CD4-positive, alpha-beta T cell treated with Interleukin-10 for 1 hour (primary cell): ENCODE results near the gene SLC12A6.
"Not testable (repeated sequence)": the region's sequence is repeated elsewhere in the genome, so short reads cannot be mapped to it uniquely, and the experiment has no call there.

Source experiments
- DNase-seq: peaks from one replicate; pipeline ENCODE4 v3.0.0-alpha.2; 2020

SLC12A6 gene

GRCh38 chr15:34355241-34355640 is 17.7 kb upstream of the SLC12A6 start:
- DNase-seq: no peak

GRCh38 chr15:34354286-34354685 is 16.7 kb upstream of the SLC12A6 start:
- DNase-seq: no peak

GRCh38 chr15:34353627-34354026 is 16.0 kb upstream of the SLC12A6 start:
- no peak for DNase-seq

- DNase-seq: not testable (repeated sequence)
Measured at GRCh38 chr15:34352996-34353395, 15.4 kb upstream of the SLC12A6 start.

GRCh38 chr15:34349769-34350168 is 12.2 kb upstream of the SLC12A6 start:
- no peak for DNase-seq

GRCh38 chr15:34348735-34349300 is 11.2 kb upstream of the SLC12A6 start:
- no peak for DNase-seq

- no peak for DNase-seq
Measured at GRCh38 chr15:34347951-34348638, 10.5 kb upstream of the SLC12A6 start.

- peak; percentile 95 for DNase-seq
Measured at GRCh38 chr15:34342737-34343575, 5.4 kb upstream of the SLC12A6 start, which contains the start of the genes NOP10 and NUTM1. NOP10 (minus strand) TSS chr15:34343136; CDS start chr15:34343073, 63 bp downstream. NUTM1 (plus strand) TSS chr15:34343315; CDS start chr15:34343697, 382 bp downstream.

GRCh38 chr15:34342213-34342736 is 4.7 kb upstream of the SLC12A6 start:
- not testable (repeated sequence) for DNase-seq

GRCh38 chr15:34341381-34342212 is 4.0 kb upstream of the SLC12A6 start:
- no peak for DNase-seq

GRCh38 chr15:34339946-34340345 is 2.4 kb upstream of the SLC12A6 start:
- DNase-seq: no peak

- DNase-seq: no peak
Measured at GRCh38 chr15:34338347-34338746, 766 bp upstream of the SLC12A6 start.

GRCh38 chr15:34336991-34337556 is 507 bp downstream of the SLC12A6 start:
- peak; percentile 37 for DNase-seq

- DNase-seq: no peak
Measured at GRCh38 chr15:34336231-34336990, 1.2 kb downstream of the SLC12A6 start.

GRCh38 chr15:34335176-34336032 is 2.2 kb downstream of the SLC12A6 start:
- DNase-seq: peak; percentile 45

GRCh38 chr15:34334672-34335071 is 2.9 kb downstream of the SLC12A6 start:
- DNase-seq: no peak

- no peak for DNase-seq
Measured at GRCh38 chr15:34332553-34333120, 4.9 kb downstream of the SLC12A6 start.

- DNase-seq: peak; percentile 49
Measured at GRCh38 chr15:34331809-34332208, 5.8 kb downstream of the SLC12A6 start.

- DNase-seq: no peak
Measured at GRCh38 chr15:34330279-34330678, 7.3 kb downstream of the SLC12A6 start.

GRCh38 chr15:34329006-34329405 is 8.6 kb downstream of the SLC12A6 start:
- DNase-seq: no peak
